HepG2 (cell line): Measurements from ENCODE around the gene GLI3. TPM values are rescaled to one million over a fixed set of nuclear protein-coding genes. Genes with fewer than 3 reads are reported as not detected.

ENCODE experiments used
- ATAC-seq: fragments of 200-7000 bp; cut with Tn5 transposase; 3 replicates; pipeline ENCODE4 v1.9.1; 2020; ENCODE audit warnings: mild to moderate bottlenecking, moderate library complexity
- BruUV-seq: library from RNA; stranded (reverse); fragments of 400-500 nt; replicated peaks from 2 replicates; lab custom pipeline; 2021; lab: Mats Ljungman, UMichigan
- CTCF ChIA-PET: fragments of 300-600 bp; formaldehyde crosslinking; extraction: SDS; loops from one replicate; lab custom pipeline; 2021; ENCODE audit warnings: low total read pairs, inconsistent platforms, low intra/inter-chr PET ratio; lab: Yijun Ruan, JAX
- POLR2A ChIA-PET: fragments of 350-600 bp; sonication (Branson Sonifier 250); formaldehyde crosslinking; loops from one replicate; lab custom pipeline; 2020; ENCODE audit warnings: antibody characterized with exemption, inconsistent platforms; lab: Yijun Ruan, JAX
- DNase-seq: peaks from one replicate; pipeline ENCODE4 v3.0.0-alpha.2; 2015; ENCODE audit warnings: low spot score
- FAIRE-seq: peaks from 3 replicates; lab custom pipeline; 2011; peaks lifted over from hg19 to GRCh38; lab: Jason Lieb, UNC
- H2AFZ ChIP-seq: one replicate; pipeline ENCODE4 v1.6.1; 2011; ENCODE audit warnings: low read length, inconsistent platforms
- H3K27ac ChIP-seq: fragments of 300-600 bp; 3 replicates; pipeline ENCODE4 v1.8.0; 2011; ENCODE audit warnings: mixed run types, mild to moderate bottlenecking, mixed read lengths, low read length, inconsistent platforms; ENCODE audit not compliant: insufficient read depth; ENCODE audit errors: extremely low read length
- H3K27me3 ChIP-seq, 2 experiments: fragments of 200-600 bp in 1 of 2; 2 replicates in 1 of 2; 3 replicates in 1 of 2; pipeline versions ENCODE4 v1.6.0 to v1.8.0; 2011; ENCODE audit warnings: low read length in 2 of 2, mild to moderate bottlenecking in 2 of 2, moderate library complexity in 2 of 2, inconsistent platforms in 1 of 2; ENCODE audit not compliant: insufficient read depth in 2 of 2, control insufficient read depth in 1 of 2
- H3K36me3 ChIP-seq, 2 experiments: fragments of 200-600 bp in 1 of 2; replicated peaks in 1 of 2; 2 replicates in 1 of 2; 3 replicates in 1 of 2; pipeline versions ENCODE4 v1.5.1 to v1.8.0; 2011; ENCODE audit warnings: low read length in 2 of 2, inconsistent platforms in 1 of 2; ENCODE audit not compliant: insufficient read depth in 2 of 2, control insufficient read depth in 1 of 2
- H3K4me1 ChIP-seq: 2 replicates; pipeline ENCODE4 v1.5.1; 2012; ENCODE audit warnings: low read length, inconsistent platforms; ENCODE audit not compliant: insufficient read depth
- H3K4me2 ChIP-seq: 2 replicates; pipeline ENCODE4 v1.6.0; 2011; ENCODE audit warnings: low read depth, low read length, inconsistent platforms
- H3K4me3 ChIP-seq, 3 experiments: fragments of 200-600 bp in 1 of 3; sonication (generic), shearing (Covaris generic) in 1 of 3; replicated peaks in 1 of 3; 2 replicates each; pipeline ENCODE4 v1.5.1; 2011 to 2016; ENCODE audit warnings: low read length in 3 of 3, inconsistent platforms in 2 of 3, low read depth in 2 of 3, mild to moderate bottlenecking in 2 of 3, control low read depth in 1 of 3, mixed read lengths in 1 of 3; ENCODE audit not compliant: insufficient read depth in 1 of 3
- H3K79me2 ChIP-seq: one replicate; pipeline ENCODE4 v1.6.1; 2011; ENCODE audit warnings: low read length, inconsistent platforms; ENCODE audit not compliant: insufficient read depth
- H3K9ac ChIP-seq: 2 replicates; pipeline ENCODE4 v1.6.0; 2011; ENCODE audit warnings: mild to moderate bottlenecking, low read depth, low read length, inconsistent platforms; ENCODE audit not compliant: insufficient read depth
- H3K9me3 ChIP-seq: 2 replicates; pipeline ENCODE4 v1.5.1; 2012; ENCODE audit warnings: mild to moderate bottlenecking, low read length
- H4K20me1 ChIP-seq: 2 replicates; pipeline ENCODE4 v1.6.0; 2011; ENCODE audit warnings: inconsistent platforms, mild to moderate bottlenecking, low read length, moderate library complexity; ENCODE audit not compliant: insufficient read depth
- BORCS8-MEF2B ChIP-seq: sonication (generic); formaldehyde crosslinking; IDR thresholded peaks from 2 replicates; pipeline ENCODE4 v1.8.0; 2022; ENCODE audit warnings: mild to moderate bottlenecking, missing genetic modification reagents
- BRF2 ChIP-seq: sonication (generic); formaldehyde crosslinking; IDR thresholded peaks from 2 replicates; pipeline ENCODE4 v1.8.1; 2022; ENCODE audit warnings: mild to moderate bottlenecking, missing genetic modification reagents
- HNRNPH1 ChIP-seq: fragments of 200-400 bp; formaldehyde crosslinking; optimal IDR thresholded peaks from 2 replicates; pipeline ENCODE3; 2017; ENCODE audit warnings: mild to moderate bottlenecking, low read depth, low read length
- IRF2 ChIP-seq: IDR thresholded peaks from 2 replicates; pipeline ENCODE4 v1.6.1; 2018; ENCODE audit warnings: missing genetic modification reagents, missing compliant biosample characterization
- JDP2 ChIP-seq: sonication (generic); formaldehyde crosslinking; IDR thresholded peaks from 2 replicates; pipeline ENCODE4 v1.8.1; 2022; ENCODE audit warnings: missing genetic modification reagents, borderline replicate concordance
- MAFK ChIP-seq, 2 experiments: IDR thresholded peaks in 1 of 2; conservative IDR thresholded peaks in 1 of 2; 2 replicates each; pipeline ENCODE4 v1.6.1; 2011; ENCODE audit warnings: improper control_type of control experiment in 2 of 2, low read length in 2 of 2
- WGBS: methylation state at CpG from one replicate; pipeline ENCODE4 v1.1.6; 2017; ENCODE audit warnings: low lambda C conversion rate; 5-methylcytosine and 5-hydroxymethylcytosine counted together
- in situ Hi-C: cut with HindIII; loops from 2 replicates; pipeline ENCODE4 v1.10.0; 2017; ENCODE audit warnings: low pct_unique_long_range_greater_than_20kb; ENCODE audit not compliant: extremely low pct_ligation_motif_present
- intact Hi-C: fragments of 100-400 bp; cut with micrococcal nuclease; formaldehyde crosslinking; loops from one replicate; pipeline ENCODE4 v1.10.0; 2022; ENCODE audit not compliant: unreplicated experiment
- polyA plus RNA-seq, 8 experiments: library from polyadenylated mRNA; depleted of rRNA in 3 of 8; stranded (reverse) in 7 of 8; unstranded in 1 of 8; fragments of >200 nt; fragmentation: Illumina TruSeq in 4 of 8; extraction: Trizol in 4 of 8; gene quantifications; 2 replicates each; pipeline versions ENCODE4 v1.2.1 to v1.2.3, GENCODE V29; 2011 to 2016; ENCODE audit warnings: low read depth in 4 of 8, missing spikeins in 1 of 8, mixed read lengths in 1 of 8; ENCODE audit not compliant: insufficient read depth in 1 of 8
- total RNA-seq, 5 experiments: library from RNA; depleted of rRNA; stranded (reverse); fragments of >200 nt; fragmentation: Illumina TruSeq; extraction: Trizol; gene quantifications; 2 replicates each; pipeline ENCODE4 v1.2.3, GENCODE V29; 2016; ENCODE audit warnings: low read depth in 1 of 5
- TF ChIP-seq, protein P1 (sequence below): sonication (generic); formaldehyde crosslinking; IDR thresholded peaks from 2 replicates; pipeline ENCODE4 v1.4.0; 2020; ENCODE audit warnings: low read depth, mild to moderate bottlenecking, missing genetic modification reagents
- TF ChIP-seq, protein P2 (sequence below): sonication (generic); formaldehyde crosslinking; IDR thresholded peaks from 2 replicates; pipeline ENCODE4 v1.4.0; 2020; ENCODE audit warnings: mild to moderate bottlenecking, missing genetic modification reagents

The GLI3 gene
- total and polyA plus RNA-seq, 2 of the 13 experiments (the other 11 are each of a cell fraction or from before 2014, with no cell fraction given) = not detected

- TF ChIP-seq IRF2 (CRISPR knock-in tag) (no peak), BRF2 (CRISPR knock-in tag) (no peak)
- TF ChIP-seq, protein P1, sequence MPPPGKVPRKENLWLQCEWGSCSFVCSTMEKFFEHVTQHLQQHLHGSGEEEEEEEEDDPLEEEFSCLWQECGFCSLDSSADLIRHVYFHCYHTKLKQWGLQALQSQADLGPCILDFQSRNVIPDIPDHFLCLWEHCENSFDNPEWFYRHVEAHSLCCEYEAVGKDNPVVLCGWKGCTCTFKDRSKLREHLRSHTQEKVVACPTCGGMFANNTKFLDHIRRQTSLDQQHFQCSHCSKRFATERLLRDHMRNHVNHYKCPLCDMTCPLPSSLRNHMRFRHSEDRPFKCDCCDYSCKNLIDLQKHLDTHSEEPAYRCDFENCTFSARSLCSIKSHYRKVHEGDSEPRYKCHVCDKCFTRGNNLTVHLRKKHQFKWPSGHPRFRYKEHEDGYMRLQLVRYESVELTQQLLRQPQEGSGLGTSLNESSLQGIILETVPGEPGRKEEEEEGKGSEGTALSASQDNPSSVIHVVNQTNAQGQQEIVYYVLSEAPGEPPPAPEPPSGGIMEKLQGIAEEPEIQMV (CRISPR knock-in tag) = no peak
- TF ChIP-seq, all 625 proteins: peak for 0
These were observed 41.3 kb upstream of the GLI3 start (continued) for GRCh38 chr7:42278344-42278743.

- FAIRE-seq (no peak), DNase-seq (no peak), ATAC-seq (no peak)
- TF ChIP-seq MAFK (conservative IDR thresholded peaks at IDR 0.05 in 1 of 2, IDR thresholded peaks at IDR 0.05 in 1 of 2; ENCODE audit: low read length in 2 of 2) (0 out of 4 replicates have a peak, but pooled peaks of 1 of the 2 experiments have one; percentile 13), JDP2 (CRISPR knock-in tag) (no peak), HNRNPH1 (no peak), BORCS8-MEF2B (CRISPR knock-in tag) (no peak)
- TF ChIP-seq, protein P2, sequence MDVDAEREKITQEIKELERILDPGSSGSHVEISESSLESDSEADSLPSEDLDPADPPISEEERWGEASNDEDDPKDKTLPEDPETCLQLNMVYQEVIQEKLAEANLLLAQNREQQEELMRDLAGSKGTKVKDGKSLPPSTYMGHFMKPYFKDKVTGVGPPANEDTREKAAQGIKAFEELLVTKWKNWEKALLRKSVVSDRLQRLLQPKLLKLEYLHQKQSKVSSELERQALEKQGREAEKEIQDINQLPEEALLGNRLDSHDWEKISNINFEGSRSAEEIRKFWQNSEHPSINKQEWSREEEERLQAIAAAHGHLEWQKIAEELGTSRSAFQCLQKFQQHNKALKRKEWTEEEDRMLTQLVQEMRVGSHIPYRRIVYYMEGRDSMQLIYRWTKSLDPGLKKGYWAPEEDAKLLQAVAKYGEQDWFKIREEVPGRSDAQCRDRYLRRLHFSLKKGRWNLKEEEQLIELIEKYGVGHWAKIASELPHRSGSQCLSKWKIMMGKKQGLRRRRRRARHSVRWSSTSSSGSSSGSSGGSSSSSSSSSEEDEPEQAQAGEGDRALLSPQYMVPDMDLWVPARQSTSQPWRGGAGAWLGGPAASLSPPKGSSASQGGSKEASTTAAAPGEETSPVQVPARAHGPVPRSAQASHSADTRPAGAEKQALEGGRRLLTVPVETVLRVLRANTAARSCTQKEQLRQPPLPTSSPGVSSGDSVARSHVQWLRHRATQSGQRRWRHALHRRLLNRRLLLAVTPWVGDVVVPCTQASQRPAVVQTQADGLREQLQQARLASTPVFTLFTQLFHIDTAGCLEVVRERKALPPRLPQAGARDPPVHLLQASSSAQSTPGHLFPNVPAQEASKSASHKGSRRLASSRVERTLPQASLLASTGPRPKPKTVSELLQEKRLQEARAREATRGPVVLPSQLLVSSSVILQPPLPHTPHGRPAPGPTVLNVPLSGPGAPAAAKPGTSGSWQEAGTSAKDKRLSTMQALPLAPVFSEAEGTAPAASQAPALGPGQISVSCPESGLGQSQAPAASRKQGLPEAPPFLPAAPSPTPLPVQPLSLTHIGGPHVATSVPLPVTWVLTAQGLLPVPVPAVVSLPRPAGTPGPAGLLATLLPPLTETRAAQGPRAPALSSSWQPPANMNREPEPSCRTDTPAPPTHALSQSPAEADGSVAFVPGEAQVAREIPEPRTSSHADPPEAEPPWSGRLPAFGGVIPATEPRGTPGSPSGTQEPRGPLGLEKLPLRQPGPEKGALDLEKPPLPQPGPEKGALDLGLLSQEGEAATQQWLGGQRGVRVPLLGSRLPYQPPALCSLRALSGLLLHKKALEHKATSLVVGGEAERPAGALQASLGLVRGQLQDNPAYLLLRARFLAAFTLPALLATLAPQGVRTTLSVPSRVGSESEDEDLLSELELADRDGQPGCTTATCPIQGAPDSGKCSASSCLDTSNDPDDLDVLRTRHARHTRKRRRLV = no peak
- BruUV-seq = no TSS peak
- H3K4me3 ChIP-seq = no peak overlapping the region
- no peak overlapping the region for H3K9ac ChIP-seq
- H3K4me2 ChIP-seq = no peak overlapping the region
- WGBS = 16% methylated on average over 5 of the region's 5 CpGs
- H3K36me3 ChIP-seq = no peaks in the 10 kb centered on the region
- no peaks in the 10 kb centered on the region for H3K79me2 ChIP-seq
- no peaks in the 10 kb centered on the region for H3K9me3 ChIP-seq
- intact Hi-C loops = no loop called here
- no peaks in the 10 kb centered on the region for H3K27me3 ChIP-seq
- in situ Hi-C loops = no loop called here
- no peak overlapping the region for H3K27ac ChIP-seq
- POLR2A ChIA-PET = no interaction called here
- CTCF ChIA-PET = no interaction called here
- no peaks in the 10 kb centered on the region for H3K4me1 ChIP-seq
- H2AFZ ChIP-seq = no peak overlapping the region
- H4K20me1 ChIP-seq = no peaks in the 10 kb centered on the region
These were observed 37.0 kb upstream of the GLI3 start for GRCh38 chr7:42274053-42274452.
